Keratinocyte (primary cell): Measurements from ENCODE around the gene STOX2.

ENCODE experiments used
- EZH2 ChIP-seq: IDR thresholded peaks from one replicate; pipeline ENCODE4 v1.6.1; 2012; ENCODE audit warnings: inconsistent platforms, mild to moderate bottlenecking, low read length, moderate library complexity
- TF ChIP-seq, protein P1 (sequence below), 3 experiments: IDR thresholded peaks in 1 of 3; conservative IDR thresholded peaks in 1 of 3; optimal IDR thresholded peaks in 1 of 3; 2 replicates in 2 of 3; 3 replicates in 1 of 3; pipeline versions ENCODE3 to v1.5.1; 2011; ENCODE audit warnings: low read length in 3 of 3, mild to moderate bottlenecking in 3 of 3, moderate library complexity in 2 of 3, control low read depth in 1 of 3, inconsistent platforms in 1 of 3; ENCODE audit not compliant: insufficient read depth in 2 of 3; ENCODE audit errors: extremely low read depth in 1 of 3

DNA sequence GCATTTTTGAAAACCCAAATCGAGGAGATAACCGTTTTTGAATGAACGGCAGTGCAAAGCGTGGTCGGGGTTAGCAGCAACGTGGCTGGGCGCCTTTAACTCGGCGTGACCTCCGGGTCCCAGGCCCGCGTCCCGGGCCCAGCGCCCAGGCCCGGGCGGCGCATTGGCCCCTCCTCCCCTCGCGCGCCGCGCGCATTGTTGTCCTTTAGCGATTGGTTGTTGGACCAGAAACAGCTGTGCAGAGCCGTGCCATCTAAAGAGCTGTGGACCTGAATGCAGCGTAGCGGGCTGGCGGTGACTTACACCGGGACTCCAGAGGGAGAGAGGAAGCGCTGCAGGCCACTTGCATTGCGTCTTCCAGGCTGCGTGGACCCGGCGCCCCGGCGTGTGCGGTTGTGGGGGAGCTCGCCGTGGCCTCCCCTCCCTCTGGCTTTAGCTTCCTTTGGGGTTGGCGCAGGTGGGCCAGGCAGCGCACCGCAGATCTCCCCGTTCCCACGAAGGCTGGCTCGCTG lies at the start of gene STOX2:
- TF ChIP-seq, protein P1, sequence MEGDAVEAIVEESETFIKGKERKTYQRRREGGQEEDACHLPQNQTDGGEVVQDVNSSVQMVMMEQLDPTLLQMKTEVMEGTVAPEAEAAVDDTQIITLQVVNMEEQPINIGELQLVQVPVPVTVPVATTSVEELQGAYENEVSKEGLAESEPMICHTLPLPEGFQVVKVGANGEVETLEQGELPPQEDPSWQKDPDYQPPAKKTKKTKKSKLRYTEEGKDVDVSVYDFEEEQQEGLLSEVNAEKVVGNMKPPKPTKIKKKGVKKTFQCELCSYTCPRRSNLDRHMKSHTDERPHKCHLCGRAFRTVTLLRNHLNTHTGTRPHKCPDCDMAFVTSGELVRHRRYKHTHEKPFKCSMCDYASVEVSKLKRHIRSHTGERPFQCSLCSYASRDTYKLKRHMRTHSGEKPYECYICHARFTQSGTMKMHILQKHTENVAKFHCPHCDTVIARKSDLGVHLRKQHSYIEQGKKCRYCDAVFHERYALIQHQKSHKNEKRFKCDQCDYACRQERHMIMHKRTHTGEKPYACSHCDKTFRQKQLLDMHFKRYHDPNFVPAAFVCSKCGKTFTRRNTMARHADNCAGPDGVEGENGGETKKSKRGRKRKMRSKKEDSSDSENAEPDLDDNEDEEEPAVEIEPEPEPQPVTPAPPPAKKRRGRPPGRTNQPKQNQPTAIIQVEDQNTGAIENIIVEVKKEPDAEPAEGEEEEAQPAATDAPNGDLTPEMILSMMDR (optimal IDR thresholded peaks at IDR 0.05 in 1 of 3, IDR thresholded peaks at IDR 0.05 in 1 of 3, conservative IDR thresholded peaks at IDR 0.05 in 1 of 3; ENCODE audit: extremely low read depth in 1 of 3, insufficient read depth in 2 of 3, low read length in 3 of 3): no peak
- TF ChIP-seq EZH2: no peak
